Measurements from ENCODE around the gene SYP.

DNA sequence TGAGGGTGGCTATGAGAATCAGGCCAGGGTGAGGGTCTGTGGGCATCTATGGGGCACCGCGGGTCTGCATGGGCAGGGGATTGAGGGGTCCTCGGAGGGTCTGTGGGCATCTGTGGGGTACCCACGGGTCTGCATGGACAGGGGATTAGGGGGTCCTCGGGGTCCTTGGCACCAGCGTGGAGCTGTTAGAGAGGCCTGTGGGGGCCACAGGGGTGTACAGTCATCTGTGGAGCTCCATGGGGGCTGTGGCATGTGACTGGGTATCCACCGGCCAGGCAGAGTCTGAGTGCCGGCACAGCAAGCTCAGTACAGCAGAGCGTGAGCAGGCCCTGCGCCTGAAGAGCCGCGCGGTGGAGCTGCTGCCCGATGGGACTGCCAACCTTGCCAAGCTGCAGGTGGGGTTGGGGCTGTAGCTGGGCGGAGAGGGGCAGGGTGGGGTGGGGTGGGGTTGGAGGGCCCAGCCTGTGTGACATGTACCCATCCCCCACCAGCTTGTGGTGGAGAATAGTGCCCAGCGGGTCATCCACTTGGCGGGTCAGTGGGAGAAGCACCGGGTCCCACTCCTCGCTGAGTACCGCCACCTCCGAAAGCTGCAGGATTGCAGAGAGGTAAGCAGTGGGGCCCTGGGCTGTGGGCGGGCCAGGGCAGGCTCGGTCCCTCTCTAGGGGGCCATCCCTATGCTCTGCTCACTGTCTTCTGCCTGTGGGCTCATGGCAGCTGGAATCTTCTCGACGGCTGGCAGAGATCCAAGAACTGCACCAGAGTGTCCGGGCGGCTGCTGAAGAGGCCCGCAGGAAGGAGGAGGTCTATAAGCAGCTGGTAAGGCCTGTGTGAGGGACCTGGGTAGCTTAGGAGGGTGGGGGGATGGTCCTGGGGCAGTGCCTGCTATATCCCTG is 48.2 kb upstream of the SYP start:
- TF ChIP-seq, protein P1, sequence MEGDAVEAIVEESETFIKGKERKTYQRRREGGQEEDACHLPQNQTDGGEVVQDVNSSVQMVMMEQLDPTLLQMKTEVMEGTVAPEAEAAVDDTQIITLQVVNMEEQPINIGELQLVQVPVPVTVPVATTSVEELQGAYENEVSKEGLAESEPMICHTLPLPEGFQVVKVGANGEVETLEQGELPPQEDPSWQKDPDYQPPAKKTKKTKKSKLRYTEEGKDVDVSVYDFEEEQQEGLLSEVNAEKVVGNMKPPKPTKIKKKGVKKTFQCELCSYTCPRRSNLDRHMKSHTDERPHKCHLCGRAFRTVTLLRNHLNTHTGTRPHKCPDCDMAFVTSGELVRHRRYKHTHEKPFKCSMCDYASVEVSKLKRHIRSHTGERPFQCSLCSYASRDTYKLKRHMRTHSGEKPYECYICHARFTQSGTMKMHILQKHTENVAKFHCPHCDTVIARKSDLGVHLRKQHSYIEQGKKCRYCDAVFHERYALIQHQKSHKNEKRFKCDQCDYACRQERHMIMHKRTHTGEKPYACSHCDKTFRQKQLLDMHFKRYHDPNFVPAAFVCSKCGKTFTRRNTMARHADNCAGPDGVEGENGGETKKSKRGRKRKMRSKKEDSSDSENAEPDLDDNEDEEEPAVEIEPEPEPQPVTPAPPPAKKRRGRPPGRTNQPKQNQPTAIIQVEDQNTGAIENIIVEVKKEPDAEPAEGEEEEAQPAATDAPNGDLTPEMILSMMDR (tag by site-specific recombination; IDR thresholded peaks at IDR 0.05): no peak
- TF ChIP-seq, protein P2, sequence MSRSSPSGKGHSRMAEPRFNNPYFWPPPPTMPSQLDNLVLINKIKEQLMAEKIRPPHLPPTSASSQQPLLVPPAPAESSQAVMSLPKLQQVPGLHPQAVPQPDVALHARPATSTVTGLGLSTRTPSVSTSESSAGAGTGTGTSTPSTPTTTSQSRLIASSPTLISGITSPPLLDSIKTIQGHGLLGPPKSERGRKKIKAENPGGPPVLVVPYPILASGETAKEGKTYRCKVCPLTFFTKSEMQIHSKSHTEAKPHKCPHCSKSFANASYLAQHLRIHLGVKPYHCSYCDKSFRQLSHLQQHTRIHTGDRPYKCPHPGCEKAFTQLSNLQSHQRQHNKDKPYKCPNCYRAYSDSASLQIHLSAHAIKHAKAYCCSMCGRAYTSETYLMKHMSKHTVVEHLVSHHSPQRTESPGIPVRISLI (tag by site-specific recombination; IDR thresholded peaks at IDR 0.05): no peak
- no peak for TF ChIP-seq ZNF184 (tag by site-specific recombination; IDR thresholded peaks at IDR 0.05)
- no peak for TF ChIP-seq ZNF274 (IDR thresholded peaks at IDR 0.05; ENCODE audit: low read length)
- no peak for TF ChIP-seq ZNF274 (tag by site-specific recombination; IDR thresholded peaks at IDR 0.05; ENCODE audit: borderline replicate concordance)
- no peak for TF ChIP-seq ZNF521 (tag by site-specific recombination; IDR thresholded peaks at IDR 0.05)
- TF ChIP-seq ZNF426 (tag by site-specific recombination; IDR thresholded peaks at IDR 0.05): no peak
- TF ChIP-seq, protein P3, sequence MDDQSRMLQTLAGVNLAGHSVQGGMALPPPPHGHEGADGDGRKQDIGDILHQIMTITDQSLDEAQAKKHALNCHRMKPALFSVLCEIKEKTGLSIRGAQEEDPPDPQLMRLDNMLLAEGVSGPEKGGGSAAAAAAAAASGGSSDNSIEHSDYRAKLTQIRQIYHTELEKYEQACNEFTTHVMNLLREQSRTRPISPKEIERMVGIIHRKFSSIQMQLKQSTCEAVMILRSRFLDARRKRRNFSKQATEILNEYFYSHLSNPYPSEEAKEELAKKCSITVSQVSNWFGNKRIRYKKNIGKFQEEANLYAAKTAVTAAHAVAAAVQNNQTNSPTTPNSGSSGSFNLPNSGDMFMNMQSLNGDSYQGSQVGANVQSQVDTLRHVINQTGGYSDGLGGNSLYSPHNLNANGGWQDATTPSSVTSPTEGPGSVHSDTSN (CRISPR knock-in tag; IDR thresholded peaks at IDR 0.05): no peak
- TF ChIP-seq, protein P4, sequence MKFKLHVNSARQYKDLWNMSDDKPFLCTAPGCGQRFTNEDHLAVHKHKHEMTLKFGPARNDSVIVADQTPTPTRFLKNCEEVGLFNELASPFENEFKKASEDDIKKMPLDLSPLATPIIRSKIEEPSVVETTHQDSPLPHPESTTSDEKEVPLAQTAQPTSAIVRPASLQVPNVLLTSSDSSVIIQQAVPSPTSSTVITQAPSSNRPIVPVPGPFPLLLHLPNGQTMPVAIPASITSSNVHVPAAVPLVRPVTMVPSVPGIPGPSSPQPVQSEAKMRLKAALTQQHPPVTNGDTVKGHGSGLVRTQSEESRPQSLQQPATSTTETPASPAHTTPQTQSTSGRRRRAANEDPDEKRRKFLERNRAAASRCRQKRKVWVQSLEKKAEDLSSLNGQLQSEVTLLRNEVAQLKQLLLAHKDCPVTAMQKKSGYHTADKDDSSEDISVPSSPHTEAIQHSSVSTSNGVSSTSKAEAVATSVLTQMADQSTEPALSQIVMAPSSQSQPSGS (tag by site-specific recombination; IDR thresholded peaks at IDR 0.05; ENCODE audit: low read depth): no peak
- TF ChIP-seq, protein P5, sequence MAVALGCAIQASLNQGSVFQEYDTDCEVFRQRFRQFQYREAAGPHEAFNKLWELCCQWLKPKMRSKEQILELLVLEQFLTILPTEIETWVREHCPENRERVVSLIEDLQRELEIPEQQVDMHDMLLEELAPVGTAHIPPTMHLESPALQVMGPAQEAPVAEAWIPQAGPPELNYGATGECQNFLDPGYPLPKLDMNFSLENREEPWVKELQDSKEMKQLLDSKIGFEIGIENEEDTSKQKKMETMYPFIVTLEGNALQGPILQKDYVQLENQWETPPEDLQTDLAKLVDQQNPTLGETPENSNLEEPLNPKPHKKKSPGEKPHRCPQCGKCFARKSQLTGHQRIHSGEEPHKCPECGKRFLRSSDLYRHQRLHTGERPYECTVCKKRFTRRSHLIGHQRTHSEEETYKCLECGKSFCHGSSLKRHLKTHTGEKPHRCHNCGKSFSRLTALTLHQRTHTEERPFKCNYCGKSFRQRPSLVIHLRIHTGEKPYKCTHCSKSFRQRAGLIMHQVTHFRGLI (tag by site-specific recombination; IDR thresholded peaks at IDR 0.05): no peak
- TF ChIP-seq WT1 (tag by site-specific recombination; IDR thresholded peaks at IDR 0.05): no peak
- TF ChIP-seq ZNF843 (tag by site-specific recombination; IDR thresholded peaks at IDR 0.05): no peak
- no peak for TF ChIP-seq HOXA7 (CRISPR knock-in tag; IDR thresholded peaks at IDR 0.05; ENCODE audit: borderline replicate concordance)
- TF ChIP-seq ZIC2 (tag by site-specific recombination; IDR thresholded peaks at IDR 0.05): no peak
